K562 (cell line): ENCODE results near the gene NT5C. TPM values are rescaled to one million over a fixed set of nuclear protein-coding genes. Genes with fewer than 3 reads are reported as not detected.

ENCODE experiments used
- ARID1B ChIP-seq: fragments of 450-650 bp; IDR thresholded peaks from 2 replicates; pipeline ENCODE4 v1.6.1; 2016; ENCODE audit warnings: antibody characterized with exemption, mild to moderate bottlenecking, inconsistent platforms
- CBX8 ChIP-seq: fragments of 200-600 bp; sonication (generic); IDR thresholded peaks from 2 replicates; pipeline ENCODE4 v1.6.1; 2012; ENCODE audit warnings: borderline replicate concordance, mixed run types, low read depth, mild to moderate bottlenecking, moderate library complexity, mixed read lengths, low read length, control low read depth, inconsistent platforms; ENCODE audit not compliant: poor library complexity, severe bottlenecking; ENCODE audit errors: extremely low read depth
- FOXJ3 ChIP-seq: sonication (generic); formaldehyde crosslinking; IDR thresholded peaks from 2 replicates; pipeline ENCODE4 v1.4.0; 2020; ENCODE audit warnings: mild to moderate bottlenecking, missing genetic modification reagents
- HDAC1 ChIP-seq, 2 experiments: fragments of 450-650 bp; IDR thresholded peaks; 2 replicates each; pipeline ENCODE4 v1.6.1; 2016 to 2017; ENCODE audit warnings: inconsistent platforms in 1 of 2, mild to moderate bottlenecking in 1 of 2, moderate library complexity in 1 of 2
- HMG20A ChIP-seq: fragments of 450-650 bp; formaldehyde crosslinking; conservative IDR thresholded peaks from 2 replicates; pipeline ENCODE4 v1.4.0; 2020; ENCODE audit warnings: mild to moderate bottlenecking, mixed read lengths
- MTF1 ChIP-seq: fragments of 250-450 bp; sonication (Bioruptor Pico); IDR thresholded peaks from 2 replicates; pipeline ENCODE4 v1.9.0; 2021; ENCODE audit warnings: moderate library complexity, mild to moderate bottlenecking, inconsistent platforms, borderline replicate concordance
- NFE2 ChIP-seq: IDR thresholded peaks from 2 replicates; pipeline ENCODE4 v1.6.1; 2014; ENCODE audit warnings: antibody characterized with exemption, low read depth
- PHB ChIP-seq: fragments of 250-450 bp; sonication (Bioruptor Pico); IDR thresholded peaks from 2 replicates; pipeline ENCODE4 v1.5.0; 2021
- POLR2B ChIP-seq: fragments of 450-650 bp; IDR thresholded peaks from 2 replicates; pipeline ENCODE4 v1.6.1; 2018; ENCODE audit warnings: low read depth; ENCODE audit not compliant: partially characterized antibody
- RFX5 ChIP-seq: IDR thresholded peaks from 2 replicates; pipeline ENCODE4 v1.6.1; 2011; ENCODE audit warnings: low read depth, mild to moderate bottlenecking, improper control_type of control experiment, low read length
- SMARCC2 ChIP-seq: fragments of 450-650 bp; IDR thresholded peaks from 2 replicates; pipeline ENCODE4 v1.6.1; 2017; ENCODE audit warnings: antibody characterized with exemption, moderate library complexity, mild to moderate bottlenecking, low read depth
- SREBF2 ChIP-seq: sonication (generic); formaldehyde crosslinking; IDR thresholded peaks from 2 replicates; pipeline ENCODE4 v1.4.0; 2020; ENCODE audit warnings: mild to moderate bottlenecking, missing genetic modification reagents
- XRCC3 ChIP-seq: fragments of 450-650 bp; IDR thresholded peaks from 2 replicates; pipeline ENCODE4 v1.6.1; 2017; ENCODE audit warnings: mild to moderate bottlenecking, moderate library complexity
- ZBTB1 ChIP-seq: sonication (generic); formaldehyde crosslinking; IDR thresholded peaks from 2 replicates; pipeline ENCODE4 v1.8.1; 2023; ENCODE audit warnings: missing genetic modification reagents, low read depth, mild to moderate bottlenecking, borderline replicate concordance
- ZBTB5 ChIP-seq: fragments of 450-650 bp; IDR thresholded peaks from 2 replicates; pipeline ENCODE4 v1.6.1; 2017; ENCODE audit warnings: antibody characterized with exemption
- ZKSCAN8 ChIP-seq: fragments of 200-800 bp; sonication (Bioruptor generic); IDR thresholded peaks from 2 replicates; pipeline ENCODE4 v1.6.1; 2016; ENCODE audit warnings: missing genetic modification characterization, missing compliant biosample characterization
- ZNF263 ChIP-seq: sonication (generic); formaldehyde crosslinking; IDR thresholded peaks from 2 replicates; pipeline ENCODE4 v1.8.0; 2022; ENCODE audit warnings: mild to moderate bottlenecking, missing genetic modification reagents, borderline replicate concordance
- ZNF644 ChIP-seq: fragments of 200-800 bp; sonication (Bioruptor generic); IDR thresholded peaks from 2 replicates; pipeline ENCODE4 v1.6.1; 2016; ENCODE audit warnings: low read depth, missing genetic modification characterization, missing compliant biosample characterization
- polyA plus RNA-seq, 8 experiments: library from polyadenylated mRNA; depleted of rRNA in 4 of 8; stranded (reverse) in 5 of 8; unstranded in 3 of 8; fragments of >200 nt; fragmentation: Nextera tagmentation in 2 of 8; fragmentation: Illumina TruSeq in 1 of 8; extraction: Ambion mirVana in 2 of 8; extraction: Trizol in 1 of 8; gene quantifications; 2 replicates each; pipeline versions ENCODE4 v1.2.1 to v1.2.3, GENCODE V29; 2011 to 2014; ENCODE audit warnings: inconsistent platforms in 1 of 8, missing spikeins in 1 of 8
- total RNA-seq, 7 experiments: library from RNA; depleted of rRNA in 6 of 7; stranded (reverse); fragments of >200 nt in 6 of 7; fragmentation: Illumina TruSeq in 2 of 7; extraction: Trizol in 2 of 7; gene quantifications; 2 replicates each; pipeline versions ENCODE4 v1.2.1 to v1.2.3, GENCODE V29; 2011 to 2021; ENCODE audit warnings: low replicate concordance in 1 of 7

NT5C gene
- total and polyA plus RNA-seq, 9 of the 15 experiments (the other 6 are each of a cell fraction or from before 2014, with no cell fraction given) = 2.9 to 205 (median 45.0) TPM

DNA sequence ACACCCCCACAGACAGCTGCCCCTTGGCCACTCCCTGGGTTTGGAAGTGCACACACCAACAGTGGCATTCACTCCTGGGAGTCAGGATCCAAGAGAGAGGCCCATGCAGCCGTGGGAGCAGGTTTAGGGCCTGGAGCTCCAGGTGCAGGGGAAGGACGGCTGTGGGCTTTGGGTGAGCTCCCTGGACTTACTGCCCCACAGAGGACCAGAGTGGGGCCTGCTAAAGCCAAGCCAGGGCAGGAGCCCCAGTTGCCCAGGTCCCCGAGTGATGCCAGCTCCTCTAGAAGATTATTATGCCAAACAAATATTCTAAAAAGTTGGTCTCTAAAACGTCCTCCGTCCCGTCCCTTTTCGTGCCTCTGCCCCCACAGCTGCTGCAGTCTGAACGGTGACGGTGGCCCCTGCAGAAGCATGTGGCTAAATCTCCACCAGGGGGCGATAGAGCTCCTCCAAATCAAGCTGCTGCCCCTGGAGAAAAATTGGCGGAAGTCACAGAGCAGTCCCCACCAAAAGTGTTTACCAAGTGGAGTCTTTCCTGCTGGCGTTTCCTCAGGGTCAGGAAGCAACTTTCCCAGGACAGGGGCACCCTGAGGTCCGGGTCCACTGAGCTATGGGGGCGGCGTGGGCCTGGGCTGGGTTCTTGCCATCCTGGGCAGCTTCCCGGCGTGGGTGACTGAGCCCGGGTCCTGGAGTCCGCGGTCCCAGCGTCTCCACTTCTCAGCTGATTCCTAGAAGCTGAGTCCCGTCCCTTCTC, 17.6 kb downstream of the NT5C start (continued):
- TF ChIP-seq ARID1B (no peak), HMG20A (CRISPR knock-in tag) (no peak), ZNF263 (CRISPR knock-in tag) (no peak; the same call in 1 of the 2 replicates), FOXJ3 (CRISPR knock-in tag) (no peak), POLR2B (peak; percentile 17), NFE2 (no peak), PHB (CRISPR knock-in tag) (no peak), SMARCC2 (no peak), ZKSCAN8 (CRISPR knock-in tag) (no peak), ZBTB5 (no peak), SREBF2 (no peak), ZNF644 (no peak), CBX8 (no peak), ZBTB1 (CRISPR knock-in tag) (no peak), MTF1 (CRISPR knock-in tag) (no peak), RFX5 (no peak), HDAC1 (IDR thresholded peaks at IDR 0.05) (peak in 1 of 2 experiments; percentile 34; a peak in 1 of 4 replicates), XRCC3 (no peak)
